OCI-LY3 (cell line): ENCODE results near the gene CLDND2.

Experiments used
- H2AFZ ChIP-seq: fragments of 200-600, 300-600 bp; shearing (Covaris generic); 2 replicates; pipeline ENCODE4 v1.6.0; 2014; ENCODE audit warnings: antibody characterized with exemption, low read depth, low read length
- H3K27ac ChIP-seq: fragments of 200-600, 300-600 bp; sonication (generic); 2 replicates; pipeline ENCODE4 v1.5.1; 2014; ENCODE audit warnings: mild to moderate bottlenecking, low read length, moderate library complexity, mixed read lengths
- H3K27me3 ChIP-seq: fragments of 200-600, 300-600 bp; sonication (generic); 2 replicates; pipeline ENCODE4 v1.6.1; 2014; ENCODE audit warnings: low read depth, low read length, mixed read lengths
- H3K36me3 ChIP-seq: fragments of 200-600, 300-600 bp; sonication (generic); replicated peaks from 2 replicates; pipeline ENCODE3; 2014; ENCODE audit warnings: low read depth, low read length, mixed read lengths
- H3K4me1 ChIP-seq: fragments of 300-600, 200-600 bp; sonication (generic); 2 replicates; pipeline ENCODE4 v1.6.1; 2014; ENCODE audit warnings: low read length, mixed read lengths
- H3K4me2 ChIP-seq: fragments of 200-600, 300-600 bp; sonication (generic); 2 replicates; pipeline ENCODE4 v1.6.1; 2014; ENCODE audit warnings: low read length, mixed read lengths
- H3K4me3 ChIP-seq: fragments of 300-600, 200-600 bp; sonication (generic); 2 replicates; pipeline ENCODE4 v1.5.1; 2014; ENCODE audit warnings: antibody characterized with exemption, mild to moderate bottlenecking, low read length, moderate library complexity
- H3K79me2 ChIP-seq: fragments of 300-600, 200-600 bp; shearing (Covaris generic); 2 replicates; pipeline ENCODE4 v1.6.1; 2014; ENCODE audit warnings: mild to moderate bottlenecking, low read length, mixed read lengths
- H3K9ac ChIP-seq: fragments of 300-600, 200-600 bp; shearing (Covaris generic); 2 replicates; pipeline ENCODE4 v1.6.0; 2014; ENCODE audit warnings: mild to moderate bottlenecking, low read length, moderate library complexity
- H3K9me3 ChIP-seq: fragments of 200-600, 300-600 bp; shearing (Covaris generic); 2 replicates; pipeline ENCODE4 v1.6.1; 2014; ENCODE audit warnings: low read length, mixed read lengths; ENCODE audit not compliant: insufficient read depth
- H4K20me1 ChIP-seq: fragments of 200-600, 300-600 bp; sonication (generic); 2 replicates; pipeline ENCODE4 v1.6.1; 2016; ENCODE audit warnings: low read length, mixed read lengths; ENCODE audit not compliant: insufficient read depth
- CTCF ChIP-seq: fragments of 200-600, 300-600 bp; sonication (generic); IDR thresholded peaks from 2 replicates; pipeline ENCODE4 v1.5.1; 2014; ENCODE audit warnings: antibody characterized with exemption, low read length, low read depth
- EZH2phosphoT487 ChIP-seq: fragments of 200-600 bp; shearing (Covaris generic); IDR thresholded peaks from 2 replicates; pipeline ENCODE4 v1.6.1; 2018; ENCODE audit warnings: antibody characterized with exemption, mixed run types, low read depth

CLDND2 gene

GRCh38 chr19:51377422-51377821 lies 8.6 kb upstream of the CLDND2 start:
- TF ChIP-seq CTCF (no peak), EZH2phosphoT487 (no peak)
- no peaks in the 10 kb centered on the region for H4K20me1 ChIP-seq
- no peak overlapping the region for H3K9ac ChIP-seq
- no peak overlapping the region for H3K4me2 ChIP-seq
- 0 out of 2 replicates have a peak, but pooled peaks cover 3% of the 10 kb centered on the region for H3K9me3 ChIP-seq
- no peak overlapping the region for H2AFZ ChIP-seq
- no peak overlapping the region for H3K4me3 ChIP-seq
- no peaks in the 10 kb centered on the region for H3K36me3 ChIP-seq
- H3K79me2 ChIP-seq, result no peaks in the 10 kb centered on the region
- H3K27ac ChIP-seq, result no peak overlapping the region
- H3K4me1 ChIP-seq, result peaks cover 6% of the 10 kb centered on the region
- H3K27me3 ChIP-seq, result no peaks in the 10 kb centered on the region

- Histone ChIP-seq H3K4me2 (no peak overlapping the region), H3K27ac (no peak overlapping the region)
Measured at GRCh38 chr19:51375504-51376221, 6.9 kb upstream of the CLDND2 start.

DNA sequence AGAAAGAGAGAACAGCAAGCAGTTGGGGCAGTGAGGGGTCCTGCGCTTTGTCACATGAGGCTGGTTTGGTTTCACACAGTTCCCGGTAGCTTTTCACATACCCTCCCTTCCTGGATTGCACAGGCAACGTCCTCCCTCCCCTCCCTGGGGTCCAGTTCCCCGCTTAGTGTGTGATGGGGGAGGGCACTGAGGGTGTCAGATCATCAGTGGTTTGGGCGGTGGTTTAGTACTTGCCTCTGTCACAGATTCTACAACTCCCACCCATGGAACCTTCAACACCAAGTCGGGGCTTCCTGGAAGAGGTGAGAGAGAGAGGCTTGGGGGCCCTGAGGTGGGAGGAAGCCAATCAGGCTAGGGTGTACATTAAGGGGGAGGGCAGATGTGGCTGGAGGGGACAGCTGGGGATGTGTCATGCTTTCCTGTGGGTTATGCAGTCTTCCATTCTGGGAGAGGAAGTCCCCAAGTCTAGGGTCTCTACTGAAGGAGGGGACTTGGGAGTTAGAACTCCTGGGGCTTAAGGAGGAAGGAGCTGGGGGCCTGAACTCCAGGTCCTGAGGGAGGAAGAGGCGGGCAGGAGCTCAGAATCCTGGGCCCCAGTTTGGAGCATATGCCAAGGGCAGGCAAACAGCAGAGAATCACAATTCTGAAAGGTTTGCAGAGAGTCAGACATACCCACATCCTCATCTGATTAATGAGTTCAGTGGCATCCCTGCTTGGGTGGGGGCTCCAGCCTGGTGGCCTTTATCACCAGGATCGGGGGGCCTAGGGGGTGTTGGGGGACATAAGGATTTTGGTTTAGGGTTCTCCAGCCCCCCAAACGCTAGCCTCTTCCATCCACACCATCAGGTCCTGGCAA lies 4.1 kb upstream of the CLDND2 start, which contains the start of gene NKG7:
Gene NKG7, minus strand, starts transcription at position 6 of the 856 bp plus-strand sequence. CDS start 119 bp downstream, outside the sequence.
- TF ChIP-seq EZH2phosphoT487 (no peak), CTCF (no peak)
- Histone ChIP-seq H3K27me3 (no peaks in the 10 kb centered on the region), H3K27ac (no peak within 1 kb of the TSS), H3K4me3 (no peak within 1 kb of the TSS), H3K4me1 (peaks cover 12% of the 10 kb centered on the region), H4K20me1 (no peaks in the 10 kb centered on the region), H3K79me2 (peaks cover 6% of the 10 kb centered on the region; the same call in 1 of the 2 replicates), H3K9me3 (no peaks in the 10 kb centered on the region), H3K4me2 (no peak within 1 kb of the TSS), H3K36me3 (no peaks in the 10 kb centered on the region), H2AFZ (no peak within 1 kb of the TSS), H3K9ac (no peak within 1 kb of the TSS)

More at GRCh38 chr19:51375504-51376221, 6.9 kb upstream of the CLDND2 start:
- H3K27me3 ChIP-seq, result no peaks in the 10 kb centered on the region
- peaks cover 6% of the 10 kb centered on the region for H3K4me1 ChIP-seq
- H3K4me3 ChIP-seq, result no peak overlapping the region
- H4K20me1 ChIP-seq, result no peaks in the 10 kb centered on the region
- no peak overlapping the region for H2AFZ ChIP-seq
- H3K9ac ChIP-seq, result no peak overlapping the region
- no peaks in the 10 kb centered on the region for H3K79me2 ChIP-seq
- TF ChIP-seq EZH2phosphoT487, result no peak
- TF ChIP-seq CTCF, result no peak
- H3K9me3 ChIP-seq, result no peaks in the 10 kb centered on the region
- no peaks in the 10 kb centered on the region for H3K36me3 ChIP-seq
